GM23338 (cell line): ENCODE measurements around the gene RASGRP4.

Experiments
- CREB1 ChIP-seq: fragments of 250-450 bp; sonication (Bioruptor Pico); IDR thresholded peaks from 2 replicates; pipeline ENCODE4 v1.5.0; 2020; ENCODE audit warnings: low read depth, mild to moderate bottlenecking, moderate library complexity
- CTCF ChIP-seq, 2 experiments: fragments of 200-600 bp in 1 of 2; sonication (generic) in 1 of 2; conservative IDR thresholded peaks; 2 replicates each; pipeline versions ENCODE4 v1.5.1 to v1.6.1; 2016 to 2017; ENCODE audit warnings: antibody characterized with exemption in 2 of 2, low read depth in 2 of 2, mild to moderate bottlenecking in 2 of 2, moderate library complexity in 1 of 2
- EZH2 ChIP-seq: fragments of 200-600 bp; sonication (generic); IDR thresholded peaks from one replicate; pipeline ENCODE4 v1.8.0; 2017; ENCODE audit warnings: antibody characterized with exemption, mild to moderate bottlenecking, low read depth; ENCODE audit not compliant: unreplicated experiment
- EZH2phosphoT487 ChIP-seq: fragments of 200-600 bp; sonication (generic); IDR thresholded peaks from one replicate; pipeline ENCODE4 v1.8.1; 2018; ENCODE audit warnings: antibody characterized with exemption; ENCODE audit not compliant: unreplicated experiment
- POLR2AphosphoS5 ChIP-seq: IDR thresholded peaks from 2 replicates; pipeline ENCODE4 v1.6.1; 2016; ENCODE audit warnings: antibody characterized with exemption, low read depth
- REST ChIP-seq: IDR thresholded peaks from one replicate; pipeline ENCODE4 v1.6.1; 2018; ENCODE audit warnings: antibody characterized with exemption; ENCODE audit not compliant: unreplicated experiment
- TF ChIP-seq, protein P1 (sequence below): IDR thresholded peaks from 2 replicates; pipeline ENCODE4 v1.6.1; 2016; ENCODE audit warnings: antibody characterized with exemption

DNA sequence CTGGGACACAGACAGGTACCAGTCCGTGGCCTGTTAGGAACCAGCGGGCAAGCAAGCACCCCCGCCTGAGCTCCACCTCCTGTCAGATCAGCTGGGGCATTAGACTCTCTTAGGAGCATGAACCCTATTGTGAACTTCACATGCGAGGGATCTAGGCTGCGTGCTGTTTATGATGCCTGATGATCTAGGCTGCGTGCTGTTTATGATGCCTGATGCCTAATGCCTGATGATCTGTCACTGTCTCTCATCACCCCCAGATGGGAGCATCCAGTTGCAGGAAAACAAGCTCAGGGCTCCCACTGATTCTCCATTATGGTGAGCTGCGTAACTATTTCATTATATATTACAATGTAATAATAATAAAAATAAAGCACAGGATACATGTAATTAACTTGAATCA, 3.6 kb downstream of the RASGRP4 start:
- TF ChIP-seq REST (no peak), CTCF (conservative IDR thresholded peaks at IDR 0.05; ENCODE audit: low read depth in 2 of 2) (no peak), POLR2AphosphoS5 (no peak), EZH2 (no peak), EZH2phosphoT487 (no peak), CREB1 (CRISPR knock-in tag) (no peak)
- TF ChIP-seq, protein P1, sequence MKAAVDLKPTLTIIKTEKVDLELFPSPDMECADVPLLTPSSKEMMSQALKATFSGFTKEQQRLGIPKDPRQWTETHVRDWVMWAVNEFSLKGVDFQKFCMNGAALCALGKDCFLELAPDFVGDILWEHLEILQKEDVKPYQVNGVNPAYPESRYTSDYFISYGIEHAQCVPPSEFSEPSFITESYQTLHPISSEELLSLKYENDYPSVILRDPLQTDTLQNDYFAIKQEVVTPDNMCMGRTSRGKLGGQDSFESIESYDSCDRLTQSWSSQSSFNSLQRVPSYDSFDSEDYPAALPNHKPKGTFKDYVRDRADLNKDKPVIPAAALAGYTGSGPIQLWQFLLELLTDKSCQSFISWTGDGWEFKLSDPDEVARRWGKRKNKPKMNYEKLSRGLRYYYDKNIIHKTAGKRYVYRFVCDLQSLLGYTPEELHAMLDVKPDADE: no peak
